GM18502 (cell line): ENCODE results near the gene SH3BP4.

ENCODE experiments used
- ATAC-seq: cut with Tn5 transposase; IDR thresholded peaks from one replicate; pipeline ENCODE4 v1.9.1; 2021; ENCODE audit warnings: mild to moderate bottlenecking; ENCODE audit not compliant: unreplicated experiment, poor library complexity

Gene SH3BP4

GRCh38 chr2:234939996-234940395, 11.8 kb upstream of the SH3BP4 start:
- ATAC-seq: no peak

GRCh38 chr2:234940527-234940926, 11.3 kb upstream of the SH3BP4 start:
- ATAC-seq: no peak

- ATAC-seq: no peak
These were observed 6.4 kb upstream of the SH3BP4 start for GRCh38 chr2:234945339-234945873.

- no peak for ATAC-seq
These were observed 4.3 kb upstream of the SH3BP4 start for GRCh38 chr2:234947556-234947955.

GRCh38 chr2:234949762-234950434, 1.9 kb upstream of the SH3BP4 start:
- ATAC-seq: no peak

- no peak for ATAC-seq
These were observed 1.4 kb upstream of the SH3BP4 start for GRCh38 chr2:234950435-234950729.

- ATAC-seq: no peak
These were observed 820 bp upstream of the SH3BP4 start for GRCh38 chr2:234950730-234951663.

GRCh38 chr2:234952270-234953115, 676 bp downstream of the SH3BP4 start:
- ATAC-seq: no peak

GRCh38 chr2:234953116-234954031, 1.6 kb downstream of the SH3BP4 start:
- ATAC-seq: no peak

- no peak for ATAC-seq
These were observed 2.8 kb downstream of the SH3BP4 start for GRCh38 chr2:234954551-234954992.

- no peak for ATAC-seq
These were observed 3.3 kb downstream of the SH3BP4 start for GRCh38 chr2:234955091-234955591.

- no peak for ATAC-seq
These were observed 4.2 kb downstream of the SH3BP4 start for GRCh38 chr2:234955971-234956509.

GRCh38 chr2:234957834-234958135, 6.0 kb downstream of the SH3BP4 start:
- no peak for ATAC-seq

GRCh38 chr2:234958311-234958710, 6.5 kb downstream of the SH3BP4 start:
- no peak for ATAC-seq

- no peak for ATAC-seq
These were observed 7.1 kb downstream of the SH3BP4 start for GRCh38 chr2:234958746-234959395.

GRCh38 chr2:234960175-234961088, 8.6 kb downstream of the SH3BP4 start:
- no peak for ATAC-seq

- no peak for ATAC-seq
These were observed 10.0 kb downstream of the SH3BP4 start for GRCh38 chr2:234961784-234962183.
